IPS-20b (cell line): Measurements from ENCODE around the gene ITPR2.
"Not testable (repeated sequence)": the region's sequence is repeated elsewhere in the genome, so short reads cannot be mapped to it uniquely, and the experiment has no call there.

Experiments used
- H3K27ac ChIP-seq: one replicate; pipeline ENCODE4 v1.5.1; 2013; ENCODE audit warnings: low read length
- H3K27me3 ChIP-seq: 2 replicates; pipeline ENCODE4 v1.6.1; 2013; ENCODE audit warnings: mild to moderate bottlenecking, low read length, inconsistent platforms; ENCODE audit not compliant: insufficient read depth
- H3K36me3 ChIP-seq: 2 replicates; pipeline ENCODE4 v1.6.1; 2013; ENCODE audit warnings: low read depth, mild to moderate bottlenecking, inconsistent platforms, low read length, moderate library complexity; ENCODE audit not compliant: insufficient read depth
- H3K4me1 ChIP-seq: 2 replicates; pipeline ENCODE4 v1.6.1; 2013; ENCODE audit warnings: mild to moderate bottlenecking, control low read depth, inconsistent platforms, low read length, moderate library complexity; ENCODE audit not compliant: insufficient read depth
- H3K4me3 ChIP-seq: 2 replicates; pipeline ENCODE4 v1.5.1; 2013; ENCODE audit warnings: mild to moderate bottlenecking, low read length, inconsistent platforms
- H3K9ac ChIP-seq: 2 replicates; pipeline ENCODE4 v1.6.1; 2013; ENCODE audit warnings: low read depth, mild to moderate bottlenecking, inconsistent platforms, low read length, moderate library complexity
- H3K9me3 ChIP-seq: 2 replicates; pipeline ENCODE4 v1.6.1; 2013; ENCODE audit warnings: mild to moderate bottlenecking, low read depth, low read length, inconsistent platforms; ENCODE audit not compliant: insufficient read depth

The ITPR2 gene

GRCh38 chr12:26443309-26443708 lies 389.7 kb downstream of the ITPR2 start:
- H3K36me3 ChIP-seq, result 0 out of 2 replicates have a peak, but pooled peaks cover 4% of the 10 kb centered on the region
- no peak overlapping the region for H3K9ac ChIP-seq
- H3K27me3 ChIP-seq, result no peaks in the 10 kb centered on the region
- no peak overlapping the region for H3K27ac ChIP-seq
- no peaks in the 10 kb centered on the region for H3K4me1 ChIP-seq
- H3K4me3 ChIP-seq, result no peak overlapping the region
- H3K9me3 ChIP-seq, result no peaks in the 10 kb centered on the region

- H3K9me3 ChIP-seq, result no peaks in the 10 kb centered on the region
- H3K36me3 ChIP-seq, result 0 out of 2 replicates have a peak, but pooled peaks cover 4% of the 10 kb centered on the region
- H3K9ac ChIP-seq, result no peak overlapping the region
- H3K27ac ChIP-seq, result no peak overlapping the region
- no peak overlapping the region for H3K4me3 ChIP-seq
- no peaks in the 10 kb centered on the region for H3K4me1 ChIP-seq
- no peaks in the 10 kb centered on the region for H3K27me3 ChIP-seq
These were observed 391.6 kb downstream of the ITPR2 start for GRCh38 chr12:26441434-26441833.

GRCh38 chr12:26435069-26435404 lies 398.0 kb downstream of the ITPR2 start:
- Histone ChIP-seq H3K9ac (no peak overlapping the region), H3K27me3 (no peaks in the 10 kb centered on the region), H3K36me3 (no peaks in the 10 kb centered on the region), H3K27ac (no peak overlapping the region), H3K4me3 (no peak overlapping the region), H3K4me1 (no peaks in the 10 kb centered on the region), H3K9me3 (no peaks in the 10 kb centered on the region)

GRCh38 chr12:26434299-26435068 lies 398.5 kb downstream of the ITPR2 start:
- Histone ChIP-seq H3K27me3 (no peaks in the 10 kb centered on the region), H3K27ac (no peak overlapping the region), H3K4me1 (no peaks in the 10 kb centered on the region), H3K9ac (no peak overlapping the region), H3K9me3 (no peaks in the 10 kb centered on the region), H3K36me3 (no peaks in the 10 kb centered on the region), H3K4me3 (no peak overlapping the region)

GRCh38 chr12:26433701-26434100 lies 399.3 kb downstream of the ITPR2 start:
- H3K9ac ChIP-seq, H3K27ac ChIP-seq, H3K4me1 ChIP-seq, H3K27me3 ChIP-seq, H3K9me3 ChIP-seq, H3K4me3 ChIP-seq, H3K36me3 ChIP-seq: not testable (repeated sequence)

GRCh38 chr12:26431211-26431610 lies 401.8 kb downstream of the ITPR2 start:
- Histone ChIP-seq H3K9ac (no peak overlapping the region), H3K27me3 (no peaks in the 10 kb centered on the region), H3K4me3 (no peak overlapping the region), H3K9me3 (no peaks in the 10 kb centered on the region), H3K4me1 (no peaks in the 10 kb centered on the region), H3K36me3 (no peaks in the 10 kb centered on the region), H3K27ac (no peak overlapping the region)

- not testable (repeated sequence) for H3K4me3 ChIP-seq, H3K27me3 ChIP-seq
These were observed 402.4 kb downstream of the ITPR2 start for GRCh38 chr12:26430596-26430995.

GRCh38 chr12:26429070-26429691 lies 403.8 kb downstream of the ITPR2 start:
- H3K27me3 ChIP-seq, result no peaks in the 10 kb centered on the region
- H3K4me1 ChIP-seq, result no peaks in the 10 kb centered on the region
- H3K4me3 ChIP-seq, result no peak overlapping the region
- H3K36me3 ChIP-seq, result no peaks in the 10 kb centered on the region
- no peak overlapping the region for H3K27ac ChIP-seq
- H3K9ac ChIP-seq, result no peak overlapping the region
- H3K9me3 ChIP-seq, result no peaks in the 10 kb centered on the region

More at GRCh38 chr12:26430596-26430995, 402.4 kb downstream of the ITPR2 start:
- not testable (repeated sequence) for H3K36me3 ChIP-seq, H3K9ac ChIP-seq, H3K9me3 ChIP-seq, H3K27ac ChIP-seq, H3K4me1 ChIP-seq

GRCh38 chr12:26428420-26428819 lies 404.6 kb downstream of the ITPR2 start:
- Histone ChIP-seq H3K9ac (no peak overlapping the region), H3K4me1 (no peaks in the 10 kb centered on the region), H3K27ac (no peak overlapping the region), H3K4me3 (no peak overlapping the region), H3K36me3 (no peaks in the 10 kb centered on the region), H3K9me3 (no peaks in the 10 kb centered on the region), H3K27me3 (no peaks in the 10 kb centered on the region)

GRCh38 chr12:26426652-26427051 lies 406.3 kb downstream of the ITPR2 start:
- no peak overlapping the region for H3K27ac ChIP-seq
- H3K4me3 ChIP-seq, result no peak overlapping the region
- H3K36me3 ChIP-seq, result no peaks in the 10 kb centered on the region
- H3K4me1 ChIP-seq, result no peaks in the 10 kb centered on the region
- no peaks in the 10 kb centered on the region for H3K9me3 ChIP-seq
- no peak overlapping the region for H3K9ac ChIP-seq
- H3K27me3 ChIP-seq, result no peaks in the 10 kb centered on the region

- no peaks in the 10 kb centered on the region for H3K27me3 ChIP-seq
- no peaks in the 10 kb centered on the region for H3K9me3 ChIP-seq
- H3K4me3 ChIP-seq, result no peak overlapping the region
- no peaks in the 10 kb centered on the region for H3K4me1 ChIP-seq
- H3K9ac ChIP-seq, result no peak overlapping the region
- no peak overlapping the region for H3K27ac ChIP-seq
- H3K36me3 ChIP-seq, result no peaks in the 10 kb centered on the region
These were observed 407.3 kb downstream of the ITPR2 start for GRCh38 chr12:26425587-26426260.
